GM18511 (cell line): ENCODE results near the gene CAMSAP1.
"Not testable (repeated sequence)": the region's sequence is repeated elsewhere in the genome, so short reads cannot be mapped to it uniquely, and the experiment has no call there.

Experiments used
- ATAC-seq: cut with Tn5 transposase; IDR thresholded peaks from one replicate; pipeline ENCODE4 v1.9.1; 2021; ENCODE audit warnings: mild to moderate bottlenecking, moderate library complexity; ENCODE audit not compliant: unreplicated experiment

The CAMSAP1 gene, protein sequence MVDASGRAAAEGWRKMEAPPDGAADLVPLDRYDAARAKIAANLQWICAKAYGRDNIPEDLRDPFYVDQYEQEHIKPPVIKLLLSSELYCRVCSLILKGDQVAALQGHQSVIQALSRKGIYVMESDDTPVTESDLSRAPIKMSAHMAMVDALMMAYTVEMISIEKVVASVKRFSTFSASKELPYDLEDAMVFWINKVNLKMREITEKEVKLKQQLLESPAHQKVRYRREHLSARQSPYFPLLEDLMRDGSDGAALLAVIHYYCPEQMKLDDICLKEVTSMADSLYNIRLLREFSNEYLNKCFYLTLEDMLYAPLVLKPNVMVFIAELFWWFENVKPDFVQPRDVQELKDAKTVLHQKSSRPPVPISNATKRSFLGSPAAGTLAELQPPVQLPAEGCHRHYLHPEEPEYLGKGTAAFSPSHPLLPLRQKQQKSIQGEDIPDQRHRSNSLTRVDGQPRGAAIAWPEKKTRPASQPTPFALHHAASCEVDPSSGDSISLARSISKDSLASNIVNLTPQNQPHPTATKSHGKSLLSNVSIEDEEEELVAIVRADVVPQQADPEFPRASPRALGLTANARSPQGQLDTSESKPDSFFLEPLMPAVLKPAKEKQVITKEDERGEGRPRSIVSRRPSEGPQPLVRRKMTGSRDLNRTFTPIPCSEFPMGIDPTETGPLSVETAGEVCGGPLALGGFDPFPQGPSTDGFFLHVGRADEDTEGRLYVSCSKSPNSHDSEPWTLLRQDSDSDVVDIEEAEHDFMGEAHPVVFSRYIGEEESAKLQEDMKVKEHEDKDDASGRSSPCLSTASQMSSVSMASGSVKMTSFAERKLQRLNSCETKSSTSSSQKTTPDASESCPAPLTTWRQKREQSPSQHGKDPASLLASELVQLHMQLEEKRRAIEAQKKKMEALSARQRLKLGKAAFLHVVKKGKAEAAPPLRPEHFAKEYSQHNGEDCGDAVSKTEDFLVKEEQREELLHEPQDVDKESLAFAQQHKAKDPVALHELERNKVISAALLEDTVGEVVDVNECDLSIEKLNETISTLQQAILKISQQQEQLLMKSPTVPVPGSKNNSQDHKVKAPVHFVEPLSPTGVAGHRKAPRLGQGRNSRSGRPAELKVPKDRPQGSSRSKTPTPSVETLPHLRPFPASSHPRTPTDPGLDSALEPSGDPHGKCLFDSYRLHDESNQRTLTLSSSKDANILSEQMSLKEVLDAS (N-terminal part only)

DNA sequence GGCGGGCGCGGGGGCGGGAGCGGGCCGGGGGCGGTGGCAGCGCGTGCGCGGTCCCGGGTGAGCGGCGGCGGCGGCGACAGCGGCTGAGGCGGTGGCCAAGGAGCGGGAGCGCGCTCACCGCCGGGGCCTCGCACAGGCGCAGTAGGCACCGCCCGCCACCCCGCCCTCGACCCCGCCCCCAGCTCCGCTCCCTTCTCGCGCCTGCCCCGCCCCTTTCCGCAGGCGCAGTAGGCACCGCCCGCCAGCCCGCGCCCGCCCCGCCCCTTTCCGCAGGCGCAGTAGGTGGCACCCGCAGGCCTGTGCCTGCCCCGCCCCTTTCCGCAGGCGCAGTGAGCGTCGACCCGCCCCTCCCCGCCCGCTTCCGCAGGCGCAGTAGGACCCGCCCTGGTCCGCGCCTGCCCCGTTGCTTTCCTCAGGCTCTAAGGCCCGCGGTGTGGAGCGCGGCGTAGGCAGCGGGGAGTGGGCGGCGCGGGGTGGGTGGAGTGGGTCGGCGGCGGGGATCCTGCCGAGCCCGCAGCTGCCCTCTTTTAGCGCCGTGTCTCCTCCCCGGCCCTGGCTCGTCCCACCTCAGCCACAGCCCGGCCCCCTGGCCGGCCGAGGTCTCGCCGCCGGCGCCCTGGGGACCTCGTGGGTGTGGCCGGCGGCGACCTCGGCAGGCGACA is at the start of gene CAMSAP1:
Gene CAMSAP1, minus strand, starts transcription at position 116 of the 662 bp plus-strand sequence. CDS start 387 bp downstream, outside the sequence.
- ATAC-seq, result peak; percentile 78

DNA sequence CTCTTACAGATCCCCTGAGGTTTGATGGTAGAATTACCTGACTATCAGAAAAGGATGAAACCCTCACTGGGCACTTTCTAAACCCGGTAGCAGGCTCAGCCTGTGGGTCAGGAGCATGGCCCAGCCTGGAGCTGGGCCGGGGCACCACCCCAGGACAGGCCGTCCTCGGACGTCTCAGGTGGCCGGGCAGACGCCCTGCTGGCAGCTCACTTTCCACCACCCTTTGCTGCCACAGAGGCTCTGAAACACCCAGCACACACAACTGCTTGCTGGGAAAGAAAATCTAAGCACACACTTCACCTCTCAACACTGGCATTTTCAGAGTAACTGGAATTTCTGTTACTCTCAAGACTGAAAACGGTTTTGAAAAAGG is 49.4 kb upstream of the CAMSAP1 start:
- ATAC-seq, result no peak

DNA sequence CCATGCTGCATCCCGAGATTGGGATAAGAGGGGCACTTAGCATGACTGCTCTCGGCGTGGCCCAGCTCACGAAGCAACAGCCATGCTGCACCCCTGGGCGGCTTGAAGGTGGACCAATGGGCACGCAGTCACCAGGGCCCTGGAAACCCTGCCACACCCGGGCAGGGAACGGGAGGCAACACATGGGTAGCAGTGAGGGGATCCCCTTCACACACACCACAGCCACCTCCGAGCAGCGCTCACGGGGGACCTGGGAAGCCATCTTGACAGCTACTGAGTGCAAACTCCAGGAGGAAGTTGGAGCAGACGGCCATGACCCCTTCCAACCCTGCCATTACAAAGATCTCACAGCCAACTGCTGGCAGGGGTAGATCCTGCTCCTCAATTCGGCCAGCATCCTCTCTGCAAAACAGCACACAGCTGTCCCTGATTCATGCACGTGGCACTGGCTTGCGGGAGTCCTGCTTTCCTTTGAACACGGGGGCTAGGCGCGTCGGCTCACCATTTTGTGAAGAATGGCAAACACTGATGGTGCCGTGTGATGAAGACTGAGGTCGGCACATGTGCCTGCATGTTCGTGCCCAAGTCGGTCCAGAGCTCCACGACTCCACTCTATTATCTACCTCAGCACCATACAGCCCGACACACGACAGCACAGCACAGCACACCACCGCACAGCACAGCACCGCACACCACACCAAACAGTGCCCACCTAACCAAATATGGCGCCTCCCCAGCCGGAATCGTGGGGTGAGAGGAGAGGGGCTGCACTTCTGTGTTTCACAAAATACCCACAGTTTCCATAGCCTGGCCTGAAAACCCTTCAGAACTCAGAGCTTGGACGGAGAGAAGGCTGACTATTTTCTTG is 48.8 kb upstream of the CAMSAP1 start:
- no peak for ATAC-seq

DNA sequence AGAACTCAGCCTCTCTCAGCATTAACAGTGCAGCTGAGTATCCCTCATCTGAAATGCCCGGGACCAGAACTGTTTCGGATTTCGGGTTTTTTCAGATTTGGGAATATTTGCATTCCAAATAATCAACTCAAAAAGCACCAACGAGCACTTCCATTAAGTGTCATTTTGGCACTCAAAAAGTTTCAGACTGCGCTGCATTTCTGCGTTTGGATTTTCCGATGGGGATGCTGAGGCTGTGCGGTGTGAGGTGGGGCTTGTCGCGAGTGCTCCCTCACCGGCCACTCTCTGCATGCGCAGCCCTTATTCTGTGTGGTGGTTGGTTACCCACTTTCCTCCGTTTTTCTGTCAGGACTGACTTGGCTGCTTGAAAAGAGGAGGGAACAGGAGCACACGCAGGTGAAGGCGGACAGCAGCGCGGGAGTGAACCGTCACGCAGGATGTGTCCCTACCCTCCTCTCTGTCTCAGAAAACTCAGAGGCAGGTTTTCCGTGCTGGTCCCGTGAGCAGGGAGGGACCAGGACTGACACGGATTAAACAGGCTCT is 45.4 kb upstream of the CAMSAP1 start:
- no peak for ATAC-seq

DNA sequence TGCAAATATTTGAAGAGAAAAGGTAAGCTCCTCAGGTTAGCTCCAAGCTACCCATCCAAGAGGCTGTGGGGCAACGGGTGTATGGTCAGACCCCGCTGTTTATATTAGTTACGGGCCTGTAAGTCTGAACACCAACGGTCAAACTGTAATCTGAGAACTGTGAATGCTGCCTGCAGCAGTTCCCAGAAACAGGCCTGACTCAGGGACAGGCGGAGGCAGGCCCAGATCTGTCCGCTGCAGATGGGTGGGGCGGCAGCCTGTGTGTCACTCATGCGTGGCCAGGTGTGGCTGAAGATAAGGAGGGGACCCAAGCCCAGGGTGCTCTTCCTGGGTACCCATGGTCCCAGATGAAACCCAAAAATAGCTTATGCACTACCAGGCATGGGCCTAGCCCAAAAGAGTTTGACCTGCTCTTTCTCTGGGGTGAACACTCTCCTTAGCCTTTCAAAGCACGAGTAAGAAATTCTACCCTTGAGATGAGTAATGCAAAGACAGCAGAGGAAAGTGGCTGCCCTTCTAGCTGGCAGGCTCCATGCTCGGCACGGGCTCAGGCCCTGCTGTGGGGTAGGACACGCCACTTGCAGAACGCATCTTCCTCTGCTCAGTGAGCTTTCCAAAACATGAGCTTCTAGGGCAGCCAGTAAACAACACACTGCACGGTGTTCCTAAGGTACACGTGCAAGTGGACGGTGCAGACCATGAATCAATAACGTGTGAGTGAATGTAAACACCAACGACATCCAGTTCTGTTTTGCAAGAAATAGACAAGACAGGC is 44.7 kb upstream of the CAMSAP1 start:
- no peak for ATAC-seq

DNA sequence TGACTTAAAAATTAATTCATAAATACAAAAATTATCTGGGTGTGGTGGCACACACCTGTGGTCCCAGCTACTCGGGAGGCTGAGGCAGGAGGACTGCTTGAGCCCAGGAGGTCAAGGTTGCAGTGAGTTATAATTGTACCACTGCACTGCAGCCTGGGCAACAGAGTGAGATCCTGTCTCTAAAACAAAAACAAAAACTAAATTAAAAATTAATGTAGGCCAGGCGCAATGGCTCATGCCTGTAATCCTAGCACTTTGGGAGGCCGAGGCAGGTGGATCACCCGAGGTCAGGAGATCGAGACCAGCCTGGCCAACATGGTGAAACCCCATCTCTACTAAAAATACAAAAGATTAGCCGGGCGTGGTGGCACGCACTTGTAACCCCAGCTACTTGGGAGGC is 44.0 kb upstream of the CAMSAP1 start:
- not testable (repeated sequence) for ATAC-seq

DNA sequence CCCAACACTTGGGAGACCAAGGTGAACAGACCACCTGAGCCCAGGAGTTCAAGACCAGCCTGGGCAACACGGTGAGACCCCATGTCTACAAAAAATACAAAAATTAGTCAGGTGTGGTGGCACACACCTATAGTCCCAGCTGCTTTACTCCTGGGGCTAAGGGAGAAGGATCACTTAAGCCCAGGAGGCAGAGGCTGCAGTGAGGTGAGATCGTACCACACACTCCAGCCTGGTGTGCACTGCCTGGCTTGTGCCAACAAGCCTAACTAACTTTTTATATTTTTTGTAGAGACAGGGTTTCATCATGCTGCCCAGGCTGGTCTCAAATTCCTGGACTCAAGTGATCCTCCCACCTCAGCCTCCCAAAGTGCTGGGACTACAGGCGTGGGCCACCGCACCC is 43.5 kb upstream of the CAMSAP1 start:
- ATAC-seq, result not testable (repeated sequence)

DNA sequence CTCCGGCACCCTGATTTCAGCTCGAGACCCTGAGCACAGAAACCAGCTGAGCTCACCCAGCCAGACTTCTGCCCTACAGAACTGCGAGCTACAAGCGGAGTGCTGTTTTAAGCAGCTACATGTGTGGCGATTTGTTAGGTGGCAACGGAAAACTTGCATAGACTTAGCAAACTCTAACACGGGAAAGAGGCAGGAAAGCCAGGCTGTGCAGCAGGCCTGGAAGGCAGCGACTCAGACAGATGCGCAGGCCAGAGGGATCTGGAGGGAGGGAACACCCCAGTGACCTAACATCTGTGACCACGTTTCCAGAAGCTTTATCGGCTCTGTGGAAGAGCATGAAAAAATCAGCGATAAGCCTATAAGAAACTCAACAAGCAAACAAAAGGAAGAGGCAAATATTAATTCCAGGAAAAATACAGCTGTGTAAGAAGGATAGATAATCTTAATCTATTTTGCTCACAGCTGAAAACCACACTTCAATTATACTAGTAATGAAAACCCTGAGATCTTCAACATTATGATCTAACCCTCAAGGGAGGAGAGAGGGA is 42.9 kb upstream of the CAMSAP1 start:
- no peak for ATAC-seq

DNA sequence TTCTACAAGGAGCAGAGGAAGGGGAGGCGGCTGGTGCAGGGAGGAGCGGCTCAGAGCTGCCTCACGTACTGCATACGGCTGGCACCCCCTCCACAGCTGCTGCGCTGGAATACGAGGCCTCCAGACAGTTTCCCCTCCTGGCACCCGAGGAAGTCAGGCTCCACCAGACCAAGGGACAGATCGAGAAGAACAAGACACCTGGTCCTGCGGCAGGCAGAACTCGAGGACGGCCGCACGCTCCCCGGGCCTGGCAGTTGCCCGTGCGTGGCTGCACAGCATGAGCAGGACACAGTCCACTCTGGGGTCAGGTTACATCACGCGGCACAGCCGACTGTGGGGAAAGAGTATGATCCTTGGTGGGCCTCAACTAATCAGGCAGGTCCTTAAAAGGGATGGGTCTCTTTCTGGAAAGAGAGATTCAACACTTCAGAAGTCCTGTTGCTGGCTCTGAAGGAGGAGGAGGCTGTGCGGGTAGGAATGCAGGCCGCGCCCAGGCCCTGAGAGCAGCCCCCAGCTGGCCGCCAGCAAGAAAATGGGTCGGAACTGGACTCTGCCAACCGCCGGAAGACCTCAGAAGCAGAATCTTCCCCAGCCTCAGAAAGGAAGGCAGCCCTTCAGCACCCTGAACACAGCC is 42.3 kb upstream of the CAMSAP1 start:
- ATAC-seq, result no peak

DNA sequence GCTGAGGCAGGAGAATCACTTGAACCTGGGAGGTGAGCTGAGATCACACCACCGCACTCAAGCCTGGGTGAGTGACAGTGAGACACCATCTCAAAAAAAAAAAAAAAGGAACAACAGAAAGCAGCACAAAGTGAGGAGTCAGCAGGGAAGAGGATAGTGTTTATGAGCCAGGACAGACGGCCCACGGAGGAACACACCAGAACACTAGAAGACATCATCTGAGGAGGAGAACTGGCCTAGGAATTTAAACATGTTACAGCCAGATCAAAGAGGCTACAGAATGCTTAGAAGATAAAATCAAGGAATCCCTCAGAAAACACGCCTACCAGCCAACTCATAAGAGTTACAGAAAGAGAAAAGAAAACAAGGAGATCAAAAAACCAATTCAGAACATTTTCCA is 41.6 kb upstream of the CAMSAP1 start:
- ATAC-seq, result no peak

DNA sequence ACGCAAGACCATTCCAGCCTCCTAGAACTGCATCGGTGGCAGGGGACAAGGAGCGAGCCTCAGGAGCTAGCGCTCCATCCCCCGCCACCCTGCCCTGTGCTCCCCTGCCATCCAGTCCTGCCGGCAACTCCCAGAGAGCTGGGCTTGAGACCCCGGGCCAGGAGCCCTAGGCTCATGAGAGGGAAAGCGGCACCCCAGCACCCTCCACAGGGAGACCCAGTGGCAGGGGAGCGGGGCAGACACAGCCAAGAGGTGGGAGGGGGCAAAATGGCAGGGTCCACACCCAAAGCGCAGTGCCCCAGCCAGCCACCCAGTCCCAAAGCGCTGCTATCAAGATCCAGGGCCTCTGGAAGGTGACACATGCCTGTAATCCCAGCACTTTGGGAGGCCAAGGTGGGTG is 41.1 kb upstream of the CAMSAP1 start:
- ATAC-seq, result no peak

DNA sequence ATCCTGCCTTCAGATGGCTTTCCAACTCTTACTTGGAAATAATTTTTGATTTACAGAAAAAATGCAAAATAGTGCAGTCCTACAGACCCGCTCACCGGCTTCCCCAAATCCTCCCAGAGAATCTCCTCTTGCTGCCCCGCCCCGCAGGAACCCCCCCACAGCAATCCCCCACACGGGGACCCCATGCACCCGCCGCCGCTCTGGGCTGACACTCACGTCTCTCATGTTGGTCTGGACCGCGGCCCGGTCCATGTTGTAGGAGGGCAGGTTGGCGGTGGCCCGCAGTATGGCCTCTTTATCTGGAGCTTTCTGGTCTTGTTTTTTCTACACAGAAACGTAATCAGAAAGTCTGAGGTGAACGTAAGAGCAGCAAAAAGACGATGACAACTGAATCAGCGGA is 40.2 kb upstream of the CAMSAP1 start:
- no peak for ATAC-seq

DNA sequence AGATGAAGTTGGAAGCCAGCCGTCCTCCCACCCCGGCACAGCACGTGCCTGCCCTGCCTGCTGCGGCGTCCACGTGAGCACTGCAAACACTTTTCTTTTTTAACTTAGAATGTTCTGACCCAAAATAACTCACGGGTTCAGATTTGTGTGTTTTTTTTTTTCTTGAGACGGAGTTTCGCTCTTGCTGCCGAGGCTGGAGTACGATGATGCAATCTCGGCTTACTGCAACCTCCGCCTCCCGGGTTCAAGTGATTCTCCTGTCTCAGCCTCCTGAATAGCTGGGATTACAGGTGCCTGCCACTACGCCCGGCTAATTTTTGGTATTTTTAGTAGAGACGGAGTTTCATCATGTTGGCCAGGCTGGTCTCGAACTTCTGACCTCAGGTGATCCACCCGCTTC is 39.8 kb upstream of the CAMSAP1 start:
- ATAC-seq, result not testable (repeated sequence)

DNA sequence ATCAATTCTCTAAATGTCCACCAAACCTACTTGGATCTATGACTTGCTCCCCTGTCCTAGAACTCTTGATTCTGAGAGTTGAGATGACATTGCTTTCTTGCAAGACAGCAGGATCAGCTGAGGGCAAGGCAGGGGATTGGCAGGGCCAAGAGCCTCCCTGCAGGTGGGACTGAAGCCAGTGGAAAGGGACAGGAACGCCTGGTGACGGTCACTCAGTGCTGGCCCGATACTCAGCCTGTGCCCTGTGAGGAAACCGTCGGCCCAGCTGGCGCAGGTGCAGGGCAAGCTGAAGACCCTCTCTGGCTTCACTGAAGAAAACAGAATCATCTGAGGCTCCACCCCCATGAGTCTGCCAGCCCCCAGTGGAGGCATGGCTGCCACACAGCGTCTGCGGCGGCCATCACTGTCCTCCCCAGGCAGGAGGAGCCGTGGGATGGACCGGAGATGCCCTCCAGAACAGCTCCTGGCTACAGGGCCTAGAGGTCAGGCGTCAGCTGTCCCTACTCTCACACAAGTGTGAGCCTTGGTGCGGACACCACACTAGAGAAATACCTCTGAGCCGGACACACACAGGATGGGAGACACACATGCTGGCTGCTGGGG is 39.1 kb upstream of the CAMSAP1 start:
- ATAC-seq, result no peak

DNA sequence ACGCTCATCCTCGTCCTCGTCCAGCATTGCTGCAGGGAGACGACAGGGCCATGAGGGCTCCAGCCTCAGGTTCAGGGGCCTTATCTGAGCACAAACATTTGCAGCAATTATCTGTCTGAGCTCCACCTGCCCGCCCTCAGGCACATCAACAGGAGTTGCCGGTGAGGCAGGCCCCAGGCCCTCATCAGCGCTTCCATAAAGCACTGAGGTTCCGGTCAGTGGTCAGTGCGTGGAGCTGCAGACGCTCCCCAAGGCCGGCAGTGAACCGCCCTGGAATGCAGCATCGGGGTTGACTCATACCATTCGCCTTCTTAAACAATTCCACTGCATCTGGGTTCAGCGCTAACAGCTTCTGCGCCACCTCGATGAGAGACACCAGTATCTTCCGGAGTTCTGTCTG is 38.6 kb upstream of the CAMSAP1 start:
- ATAC-seq, result no peak

DNA sequence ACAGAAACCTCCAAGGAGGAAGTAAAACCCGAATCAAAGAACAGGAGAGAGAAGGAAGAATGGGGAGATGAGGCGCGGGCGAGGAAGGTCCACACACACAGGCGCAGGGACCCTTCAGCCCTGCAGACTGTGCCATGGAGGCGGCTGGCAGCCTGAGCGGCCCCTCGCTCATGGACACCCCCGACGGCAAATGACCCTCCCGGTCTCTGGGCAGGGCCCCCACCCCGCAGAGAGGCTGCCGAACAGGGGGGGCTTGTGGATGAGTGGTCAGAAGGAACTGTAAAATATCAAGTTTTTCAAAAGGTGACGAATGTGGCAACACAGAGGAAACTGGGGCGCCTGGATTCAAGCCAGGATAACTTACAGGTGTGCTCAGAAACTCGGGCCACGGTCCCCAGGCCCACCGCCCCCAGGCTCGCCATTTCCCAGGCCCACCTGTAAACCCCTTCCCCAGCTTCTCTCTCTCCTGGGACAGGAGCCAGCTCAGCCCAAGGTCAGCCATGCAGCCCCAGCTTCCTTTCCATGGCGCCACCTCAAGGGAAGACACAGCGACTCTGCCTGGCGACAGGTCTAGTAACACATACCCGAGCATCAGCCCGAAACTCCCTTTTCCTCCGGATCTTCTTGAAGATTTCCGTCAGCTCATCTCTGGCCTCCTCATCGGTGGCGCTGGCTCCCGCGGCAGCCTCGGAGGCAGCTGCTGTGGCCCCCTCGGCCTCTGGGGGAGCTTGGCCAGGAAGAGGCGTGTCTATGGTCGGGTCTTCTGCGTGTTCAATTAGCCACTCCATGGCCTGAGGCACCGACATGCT is 37.3 kb upstream of the CAMSAP1 start:
- ATAC-seq, result no peak

DNA sequence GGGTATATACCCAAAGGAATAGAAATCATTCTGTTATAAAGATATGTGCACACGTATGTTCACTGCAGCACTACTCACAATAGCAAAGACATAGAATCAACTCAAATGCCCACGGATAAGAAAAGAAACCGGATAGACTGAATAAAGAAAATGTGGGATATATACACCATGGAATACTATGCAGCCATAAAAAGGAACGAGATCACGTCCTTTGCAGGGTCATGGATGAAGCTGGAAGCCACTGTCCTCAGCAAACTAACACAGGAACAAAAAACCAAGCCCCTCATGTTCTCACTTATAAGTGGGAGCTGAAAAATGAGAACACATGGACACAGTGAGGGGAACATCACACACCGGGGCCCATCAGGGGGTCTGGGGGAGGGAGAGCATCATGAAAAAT is 36.3 kb upstream of the CAMSAP1 start:
- not testable (repeated sequence) for ATAC-seq
